Ureter (tissue), 1 donor: ENCODE results near the gene ZNF74. TPM values are rescaled to one million over a fixed set of nuclear protein-coding genes. Genes with fewer than 3 reads are reported as not detected.
"Not testable (repeated sequence)": the region's sequence is repeated elsewhere in the genome, so short reads cannot be mapped to it uniquely, and the experiment has no call there.

ENCODE experiments used
- DNase-seq: peaks from one replicate; pipeline ENCODE4 v3.0.0-alpha.2; 2020; ENCODE audit warnings: low spot score
- total RNA-seq: library from RNA; stranded (reverse); gene quantifications from one replicate; pipeline ENCODE4 v1.2.4, GENCODE V29; 2023
- donor health status: DM: yes; HTN: yes; CAD: no.

Gene ZNF74
- total RNA-seq, 1 donor from 2014 or later, result 9.0 TPM

GRCh38 chr22:20400606-20401375 is 6.8 kb downstream of the ZNF74 start:
- peak; percentile 35 for DNase-seq

- DNase-seq, result peak; percentile 42
Observed at GRCh38 chr22:20401376-20402014, 7.5 kb downstream of the ZNF74 start.

- DNase-seq, result peak; percentile 12
Observed at GRCh38 chr22:20402960-20403778, 9.2 kb downstream of the ZNF74 start.

GRCh38 chr22:20403779-20404140 is 9.8 kb downstream of the ZNF74 start:
- peak; percentile 31 for DNase-seq

GRCh38 chr22:20404881-20405280 is 10.9 kb downstream of the ZNF74 start:
- peak; percentile 24 for DNase-seq

GRCh38 chr22:20405291-20405930 is 11.5 kb downstream of the ZNF74 start:
- DNase-seq, result peak; percentile 32

- DNase-seq, result peak; percentile 36
Observed at GRCh38 chr22:20405931-20406685, 12.2 kb downstream of the ZNF74 start.

GRCh38 chr22:20406686-20407408 is 12.9 kb downstream of the ZNF74 start:
- DNase-seq, result peak; percentile 23

- DNase-seq, result peak; percentile 35
Observed at GRCh38 chr22:20407829-20408228, 13.9 kb downstream of the ZNF74 start.

- peak; percentile 13 for DNase-seq
Observed at GRCh38 chr22:20408891-20409290, 14.9 kb downstream of the ZNF74 start.

- not testable (repeated sequence) for DNase-seq
Observed at GRCh38 chr22:20409385-20409784, 15.4 kb downstream of the ZNF74 start.

- DNase-seq, result no peak
Observed at GRCh38 chr22:20412474-20413216, 18.7 kb downstream of the ZNF74 start.

- no peak for DNase-seq
Observed at GRCh38 chr22:20413217-20414058, 19.5 kb downstream of the ZNF74 start.

- DNase-seq, result no peak
Observed at GRCh38 chr22:20414059-20414440, 20.1 kb downstream of the ZNF74 start.

- DNase-seq, result no peak
Observed at GRCh38 chr22:20414450-20414849, 20.5 kb downstream of the ZNF74 start.

GRCh38 chr22:20415241-20415640 is 21.3 kb downstream of the ZNF74 start:
- DNase-seq, result not testable (repeated sequence)

GRCh38 chr22:20415699-20416098 is 21.7 kb downstream of the ZNF74 start:
- not testable (repeated sequence) for DNase-seq

- DNase-seq, result no peak
Observed at GRCh38 chr22:20418211-20418788, 24.3 kb downstream of the ZNF74 start.

GRCh38 chr22:20419664-20419951 is 25.7 kb downstream of the ZNF74 start:
- no peak for DNase-seq
